Keratinocyte (primary cell): ENCODE data around the gene CD226. TPM values are rescaled to one million over a fixed set of nuclear protein-coding genes. Genes with fewer than 3 reads are reported as not detected.

Experiments used
- DNase-seq: peaks from one replicate; pipeline ENCODE4 v3.0.0-alpha.2; 2011; ENCODE audit warnings: low read depth, missing footprints, low spot score
- FAIRE-seq: peaks from 2 replicates; lab custom pipeline; 2011; peaks lifted over from hg19 to GRCh38; lab: Jason Lieb, UNC
- H2AFZ ChIP-seq: 2 replicates; pipeline ENCODE4 v1.6.0; 2012; ENCODE audit warnings: low read length, control low read depth, inconsistent platforms; ENCODE audit not compliant: control insufficient read depth
- H3K27ac ChIP-seq: 2 replicates; pipeline ENCODE4 v1.5.1; 2011; ENCODE audit warnings: low read length; ENCODE audit not compliant: control insufficient read depth, insufficient read depth
- H3K27me3 ChIP-seq: 3 replicates; pipeline ENCODE4 v1.6.0; 2011; ENCODE audit warnings: low read length; ENCODE audit not compliant: control insufficient read depth, insufficient read depth; ENCODE audit errors: extremely low read depth
- H3K36me3 ChIP-seq, 2 experiments: 2 replicates in 1 of 2; 3 replicates in 1 of 2; pipeline ENCODE4 v1.5.1; 2011; ENCODE audit warnings: low read length in 2 of 2, mild to moderate bottlenecking in 1 of 2; ENCODE audit not compliant: control insufficient read depth in 2 of 2, insufficient read depth in 2 of 2; ENCODE audit errors: extremely low read depth in 1 of 2
- H3K4me1 ChIP-seq: 3 replicates; pipeline ENCODE4 v1.5.1; 2011; ENCODE audit warnings: low read length; ENCODE audit not compliant: control insufficient read depth, insufficient read depth; ENCODE audit errors: extremely low read depth
- H3K4me2 ChIP-seq: 3 replicates; pipeline ENCODE4 v1.6.0; 2011; ENCODE audit warnings: low read depth, low read length; ENCODE audit not compliant: control insufficient read depth, insufficient read depth; ENCODE audit errors: extremely low read depth
- H3K4me3 ChIP-seq, 3 experiments: fragments of 200-600 bp in 1 of 3; sonication (generic) in 1 of 3; 2 replicates in 2 of 3; 3 replicates in 1 of 3; pipeline ENCODE4 v1.5.1; 2011 to 2016; ENCODE audit warnings: low read length in 3 of 3, mild to moderate bottlenecking in 3 of 3, control low read depth in 2 of 3, inconsistent platforms in 1 of 3, low read depth in 1 of 3, mixed read lengths in 1 of 3, mixed run types in 1 of 3, moderate library complexity in 1 of 3; ENCODE audit not compliant: control insufficient read depth in 2 of 3, insufficient read depth in 2 of 3; ENCODE audit errors: extremely low read depth in 1 of 3
- H3K79me2 ChIP-seq: 2 replicates; pipeline ENCODE4 v1.6.0; 2012; ENCODE audit warnings: low read length; ENCODE audit not compliant: control insufficient read depth, insufficient read depth
- H3K9ac ChIP-seq: 3 replicates; pipeline ENCODE4 v1.6.0; 2011; ENCODE audit warnings: low read length; ENCODE audit not compliant: control insufficient read depth, insufficient read depth; ENCODE audit errors: extremely low read depth
- H3K9me1 ChIP-seq: 3 replicates; pipeline ENCODE4 v1.6.0; 2011; ENCODE audit warnings: low read length; ENCODE audit not compliant: control insufficient read depth, insufficient read depth; ENCODE audit errors: extremely low read depth
- H3K9me3 ChIP-seq: 2 replicates; pipeline ENCODE4 v1.5.1; 2012; ENCODE audit warnings: low read depth, low read length; ENCODE audit not compliant: control insufficient read depth
- H4K20me1 ChIP-seq: 3 replicates; pipeline ENCODE4 v1.6.0; 2011; ENCODE audit warnings: low read length; ENCODE audit not compliant: control insufficient read depth, insufficient read depth; ENCODE audit errors: extremely low read depth
- CTCF ChIP-seq, 3 experiments: IDR thresholded peaks in 1 of 3; conservative IDR thresholded peaks in 1 of 3; optimal IDR thresholded peaks in 1 of 3; 2 replicates in 2 of 3; 3 replicates in 1 of 3; pipeline versions ENCODE3 to v1.5.1; 2011; ENCODE audit warnings: low read length in 3 of 3, mild to moderate bottlenecking in 3 of 3, moderate library complexity in 2 of 3, control low read depth in 1 of 3, inconsistent platforms in 1 of 3; ENCODE audit not compliant: insufficient read depth in 2 of 3; ENCODE audit errors: extremely low read depth in 1 of 3
- EZH2 ChIP-seq: IDR thresholded peaks from one replicate; pipeline ENCODE4 v1.6.1; 2012; ENCODE audit warnings: inconsistent platforms, mild to moderate bottlenecking, low read length, moderate library complexity
- dilution Hi-C: fragments of 300-500 bp; cut with MboI; formaldehyde crosslinking; loops from one replicate; pipeline ENCODE4 v1.7.0; 2020; ENCODE audit warnings: low sequenced_read_pairs; ENCODE audit not compliant: extremely low pct_ligation_motif_present
- polyA plus RNA-seq, 5 experiments: library from polyadenylated mRNA; depleted of rRNA in 3 of 5; stranded (reverse) in 3 of 5; stranded (forward) in 1 of 5; unstranded in 1 of 5; fragments of >200 nt; gene quantifications; 1 replicate in 1 of 5; 2 replicates in 3 of 5; 3 replicates in 1 of 5; pipeline versions ENCODE4 v1.2.1 to v1.2.3, GENCODE V29; 2011 to 2012; ENCODE audit warnings: missing spikeins in 2 of 5, low read depth in 1 of 5, low replicate concordance in 1 of 5

CD226 gene
- polyA plus RNA-seq, 1 donor (not counting 4 experiments of a cell fraction or from before 2014, with no cell fraction given) = 1.3 TPM

GRCh38 chr18:69885355-69885754 is 62.3 kb downstream of the CD226 start:
- Histone ChIP-seq H3K27me3 (no peaks in the 10 kb centered on the region), H3K9me3 (no peaks in the 10 kb centered on the region), H3K36me3 (peaks cover 0 to 3% of the 10 kb centered on the region in 2 experiments), H3K4me1 (no peaks in the 10 kb centered on the region), H4K20me1 (no peaks in the 10 kb centered on the region), H3K9ac (no peak overlapping the region), H3K4me2 (no peak overlapping the region), H3K79me2 (no peaks in the 10 kb centered on the region), H3K9me1 (no peaks in the 10 kb centered on the region), H2AFZ (no peak overlapping the region), H3K27ac (no peak overlapping the region), H3K4me3 (no peak overlapping the region)
- TF ChIP-seq CTCF (optimal IDR thresholded peaks at IDR 0.05 in 1 of 3, IDR thresholded peaks at IDR 0.05 in 1 of 3, conservative IDR thresholded peaks at IDR 0.05 in 1 of 3; ENCODE audit: extremely low read depth in 1 of 3, insufficient read depth in 2 of 3, low read length in 3 of 3) (no peak), EZH2 (no peak)
- DNase-seq = no peak
- dilution Hi-C loops = no loop called here
- no peak for FAIRE-seq

GRCh38 chr18:69883781-69884180 is 63.9 kb downstream of the CD226 start:
- no peak for DNase-seq
- Histone ChIP-seq H3K36me3 (peaks cover 0 to 3% of the 10 kb centered on the region in 2 experiments), H3K4me1 (no peaks in the 10 kb centered on the region), H4K20me1 (no peaks in the 10 kb centered on the region), H2AFZ (no peak overlapping the region), H3K4me3 (no peak overlapping the region), H3K27ac (no peak overlapping the region), H3K9me3 (no peaks in the 10 kb centered on the region), H3K9me1 (no peaks in the 10 kb centered on the region), H3K4me2 (no peak overlapping the region), H3K79me2 (no peaks in the 10 kb centered on the region), H3K27me3 (no peaks in the 10 kb centered on the region), H3K9ac (no peak overlapping the region)
- TF ChIP-seq EZH2 (no peak), CTCF (optimal IDR thresholded peaks at IDR 0.05 in 1 of 3, IDR thresholded peaks at IDR 0.05 in 1 of 3, conservative IDR thresholded peaks at IDR 0.05 in 1 of 3; ENCODE audit: extremely low read depth in 1 of 3, insufficient read depth in 2 of 3, low read length in 3 of 3) (no peak)
- dilution Hi-C loops = no loop called here
- FAIRE-seq = no peak
